Heart left ventricle (tissue), 13 donors: ENCODE data around the gene NHLRC4.

ENCODE experiments used
- POLR2A ChIP-seq, 2 donors: fragments of 450-650 bp; IDR thresholded peaks; one replicate each; pipeline ENCODE4 v1.6.1; 2017; ENCODE audit warnings: antibody characterized with exemption in 2 of 2, mild to moderate bottlenecking in 2 of 2, moderate library complexity in 2 of 2
- TF ChIP-seq, protein P1 (sequence below), 12 donors: fragments of 200-600 bp; sonication (generic) in 4 of 12; IDR thresholded peaks; one replicate each; pipeline versions ENCODE4 v1.5.0 to v1.8.0; 2018 to 2022; ENCODE audit warnings: antibody characterized with exemption in 12 of 12, mild to moderate bottlenecking in 5 of 12
- donor health status: ischemic (EF 13 %, LVEDD 7.1; RV severe dilation, severe dysfunction).
- donor health status: DM: no; HTN: yes; CAD: no.
- donor health status: DM: no; HTN: no; CAD: no.
- donor health status: ischemic (EF 25% LVEDD 6.9; RV normal size, moderate dysfunction).
- donor health status: ischemic (EF 25% LVEDD 5.7; RV mildly dilated, moderate dysfunction).
- donor health status: ischemic (EF 35%, LVEDD 5.7; RV mildly dilated, moderate dysfunction).
- donor health status: nonischemic (EF 11% LVEDD 7.7; RV severe dilation, severe dysfunction).
- donor health status: DM: yes; HTN: yes; CAD: no.
- donor health status: PGD.
- donor health status: ischemic (EF 29% LVEDD 5.4; RV normal size, mild dysfunction).
- donor health status: nonischemic (EF 23%, LVEDD 6.1; RV moderate dilation, normal function).

DNA sequence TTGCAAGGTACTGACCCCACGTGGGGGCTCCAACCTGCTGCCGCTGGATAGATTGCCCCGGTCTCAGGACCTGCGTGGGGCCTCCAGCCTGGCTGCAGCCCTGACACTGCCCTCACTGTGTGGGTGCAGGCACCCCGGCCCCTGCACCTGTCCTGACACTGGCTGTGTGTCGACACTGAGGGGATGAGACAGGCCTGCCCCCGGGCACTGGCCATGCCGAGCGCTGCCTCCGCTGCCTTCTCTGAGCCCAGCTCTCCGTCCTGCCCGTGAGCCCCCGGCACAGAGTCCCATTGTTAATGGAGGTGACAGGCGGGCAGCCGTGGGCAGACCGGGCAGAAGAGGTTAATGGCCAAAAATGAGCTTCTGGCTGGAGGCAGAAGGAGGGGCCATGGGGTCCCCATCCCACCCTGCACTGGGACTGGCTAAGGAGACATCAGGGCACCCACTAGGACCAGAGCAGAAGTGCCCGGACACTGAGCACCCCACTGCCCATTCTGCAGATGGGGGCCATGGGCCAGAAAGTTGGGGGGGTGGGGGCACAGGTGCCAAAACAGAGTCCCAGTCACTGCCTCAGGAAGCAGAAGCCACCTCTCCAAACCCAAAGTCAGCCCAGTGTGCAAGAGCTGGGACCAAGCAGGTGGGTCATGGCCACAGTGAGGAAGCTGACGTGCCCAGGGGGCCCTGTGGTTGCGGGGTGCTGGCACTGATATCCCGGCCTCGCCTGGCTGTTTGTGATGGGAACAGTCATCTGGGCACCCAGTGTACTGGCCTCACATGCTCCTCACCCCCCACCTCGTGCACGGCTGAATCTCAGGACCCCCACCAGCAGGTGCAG lies 9.1 kb upstream of the NHLRC4 start:
- TF ChIP-seq, protein P1, sequence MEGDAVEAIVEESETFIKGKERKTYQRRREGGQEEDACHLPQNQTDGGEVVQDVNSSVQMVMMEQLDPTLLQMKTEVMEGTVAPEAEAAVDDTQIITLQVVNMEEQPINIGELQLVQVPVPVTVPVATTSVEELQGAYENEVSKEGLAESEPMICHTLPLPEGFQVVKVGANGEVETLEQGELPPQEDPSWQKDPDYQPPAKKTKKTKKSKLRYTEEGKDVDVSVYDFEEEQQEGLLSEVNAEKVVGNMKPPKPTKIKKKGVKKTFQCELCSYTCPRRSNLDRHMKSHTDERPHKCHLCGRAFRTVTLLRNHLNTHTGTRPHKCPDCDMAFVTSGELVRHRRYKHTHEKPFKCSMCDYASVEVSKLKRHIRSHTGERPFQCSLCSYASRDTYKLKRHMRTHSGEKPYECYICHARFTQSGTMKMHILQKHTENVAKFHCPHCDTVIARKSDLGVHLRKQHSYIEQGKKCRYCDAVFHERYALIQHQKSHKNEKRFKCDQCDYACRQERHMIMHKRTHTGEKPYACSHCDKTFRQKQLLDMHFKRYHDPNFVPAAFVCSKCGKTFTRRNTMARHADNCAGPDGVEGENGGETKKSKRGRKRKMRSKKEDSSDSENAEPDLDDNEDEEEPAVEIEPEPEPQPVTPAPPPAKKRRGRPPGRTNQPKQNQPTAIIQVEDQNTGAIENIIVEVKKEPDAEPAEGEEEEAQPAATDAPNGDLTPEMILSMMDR (IDR thresholded peaks at IDR 0.05), result no peak
- TF ChIP-seq POLR2A (IDR thresholded peaks at IDR 0.05), result no peak
